Measurements from ENCODE around the gene C18orf32. TPM values are rescaled to one million over a fixed set of nuclear protein-coding genes. Genes with fewer than 3 reads are reported as not detected.
"Not testable (repeated sequence)": the region's sequence is repeated elsewhere in the genome, so short reads cannot be mapped to it uniquely, and the experiment has no call there.

C18orf32 gene
- total RNA-seq, 4 donors from 2014 or later: 16.5 to 37.1 (median 31.3) TPM

DNA sequence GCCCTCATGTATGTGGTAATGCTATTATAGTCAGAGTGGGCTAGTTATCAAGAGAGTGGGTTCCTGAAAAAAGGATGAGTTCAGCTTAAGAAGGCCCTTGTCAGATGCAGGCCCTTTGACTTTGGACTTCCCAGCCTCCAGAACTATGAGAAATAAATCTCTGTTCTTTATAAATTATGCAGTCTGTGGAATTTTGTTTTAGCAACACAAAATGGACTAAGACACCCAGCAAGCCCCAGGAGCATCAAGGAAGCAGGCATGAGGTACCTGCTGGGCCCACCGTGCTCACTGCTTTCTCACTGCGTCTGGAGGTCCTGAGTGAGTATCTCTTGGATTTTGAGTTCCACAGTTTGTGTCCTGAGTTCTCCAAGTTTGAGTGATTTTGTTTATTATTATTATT is 38.9 kb upstream of the C18orf32 start:
- H3K4me3 ChIP-seq (ENCODE audit: low read depth, poor library complexity, severe bottlenecking): no peak overlapping the region
- no peak for TF ChIP-seq POLR2A (IDR thresholded peaks at IDR 0.05)
- TF ChIP-seq CTCF (IDR thresholded peaks at IDR 0.05): no peak
- intact Hi-C loops (cut with DNase I; ENCODE audit: low total_unique reads): no loop called here
- no peak for DNase-seq (ENCODE audit: low spot score in 2 of 2)
- 95 to 98% methylated on average over 2 of the region's 2 CpGs for WGBS, 2 donors

- WGBS, 2 donors: 95 to 100% methylated on average over 2 of the region's 2 CpGs
- intact Hi-C loops (cut with DNase I; ENCODE audit: low total_unique reads): no loop called here
- DNase-seq (ENCODE audit: low spot score in 2 of 2): no peak
- no peak for TF ChIP-seq POLR2A (IDR thresholded peaks at IDR 0.05)
- H3K4me3 ChIP-seq (ENCODE audit: low read depth, poor library complexity, severe bottlenecking): no peak overlapping the region
Observed at GRCh38 chr18:49524951-49525350, 37.9 kb upstream of the C18orf32 start.

DNA sequence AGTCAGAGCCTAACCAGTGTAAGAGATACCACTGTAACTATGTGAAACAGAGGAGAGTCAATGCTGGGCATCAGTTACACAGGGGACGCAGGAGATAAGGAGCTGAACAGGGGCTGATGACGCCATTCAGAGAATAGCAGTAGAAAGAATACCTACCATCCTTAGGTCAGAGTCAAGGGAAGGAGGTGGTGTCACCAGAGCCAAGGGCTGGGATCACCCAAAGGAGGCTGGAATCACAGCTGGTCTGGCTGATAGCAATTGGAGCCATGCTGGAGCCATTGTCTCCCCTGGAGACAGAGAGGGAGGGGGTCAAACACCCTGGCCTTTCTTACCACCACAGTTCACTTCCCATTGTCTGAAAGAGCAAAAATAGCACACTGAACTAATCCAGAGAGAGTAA is 37.3 kb upstream of the C18orf32 start:
- intact Hi-C loops (cut with DNase I; ENCODE audit: low total_unique reads): no loop called here
- H3K4me3 ChIP-seq (ENCODE audit: low read depth, poor library complexity, severe bottlenecking): no peak overlapping the region
- DNase-seq (ENCODE audit: low spot score in 2 of 2): no peak
- no peak for TF ChIP-seq POLR2A (IDR thresholded peaks at IDR 0.05)
- no peak for TF ChIP-seq CTCF (IDR thresholded peaks at IDR 0.05)
- 85 to 92% methylated on average over 2 of the region's 2 CpGs for WGBS, 2 donors

GRCh38 chr18:49523580-49524093 is 36.6 kb upstream of the C18orf32 start:
- intact Hi-C loops (cut with DNase I; ENCODE audit: low total_unique reads); H3K4me3 ChIP-seq (ENCODE audit: low read depth, poor library complexity, severe bottlenecking); DNase-seq (ENCODE audit: low spot score in 2 of 2): not testable (repeated sequence)
- 90 to 95% methylated on average over 7 of the region's 7 CpGs for WGBS, 2 donors

DNA sequence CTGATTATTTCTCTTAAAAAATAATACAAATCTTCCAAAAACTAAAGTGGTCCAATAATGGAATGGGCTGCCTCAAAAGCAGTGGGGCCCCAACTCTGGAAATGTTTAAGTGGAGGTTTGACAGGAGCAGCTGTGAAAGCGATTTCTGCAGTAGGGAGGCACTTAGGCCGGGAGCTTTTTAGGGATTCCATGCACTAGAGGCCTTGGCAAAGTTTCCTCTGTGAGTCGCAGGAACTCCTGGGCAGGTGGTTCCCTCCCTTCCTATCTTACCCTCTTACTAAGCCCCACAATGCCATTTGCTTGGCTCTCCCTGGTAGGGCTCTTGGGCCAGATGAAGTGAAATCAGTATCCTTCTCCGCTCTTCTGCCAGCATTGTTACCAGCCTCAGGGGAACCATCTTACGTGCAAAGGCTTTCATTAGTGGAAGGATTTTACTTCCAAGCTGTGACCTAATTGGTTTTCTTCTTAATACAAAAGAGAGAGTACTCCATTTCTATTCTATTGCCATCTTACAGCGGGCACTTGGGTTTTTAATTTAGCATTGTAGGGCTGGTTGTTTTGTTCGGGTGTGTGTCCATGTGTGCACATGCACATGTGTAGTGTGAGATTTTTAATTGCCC is 34.3 kb upstream of the C18orf32 start:
- intact Hi-C loops (cut with DNase I; ENCODE audit: low total_unique reads): no loop called here
- no peak for DNase-seq (ENCODE audit: low spot score in 2 of 2)
- TF ChIP-seq CTCF (IDR thresholded peaks at IDR 0.05): no peak
- no peak for TF ChIP-seq POLR2A (IDR thresholded peaks at IDR 0.05)
- no peak overlapping the region for H3K4me3 ChIP-seq (ENCODE audit: low read depth, poor library complexity, severe bottlenecking)
- WGBS, 2 donors: 72% methylated on average over 7 of the region's 7 CpGs

DNA sequence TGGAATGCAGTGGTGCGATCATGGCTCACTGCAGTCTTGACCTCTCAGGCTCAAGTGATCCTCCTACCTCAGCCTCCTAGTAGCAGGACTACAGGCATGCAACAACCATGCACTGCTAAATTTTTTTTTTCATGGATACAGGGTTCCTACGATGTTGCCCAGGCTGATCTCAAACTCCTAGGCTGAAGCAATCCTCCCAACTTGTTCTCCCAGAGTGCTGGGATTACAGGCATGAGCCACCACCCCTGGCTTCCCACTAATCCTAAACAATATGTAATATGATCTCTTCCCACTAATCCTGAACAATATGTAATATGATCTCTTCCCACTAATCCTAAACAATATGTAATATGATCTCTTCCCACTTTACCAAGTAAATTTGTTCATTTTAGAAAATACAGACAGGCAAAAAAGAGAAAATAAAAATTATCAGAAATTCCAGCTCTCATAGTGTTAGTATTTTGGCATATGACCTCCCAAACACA is 33.7 kb upstream of the C18orf32 start:
- WGBS, 2 donors: 63 to 74% methylated on average over 2 of the region's 2 CpGs

More for the DNA sequence above, 33.7 kb upstream of the C18orf32 start:
- no peak for TF ChIP-seq POLR2A (IDR thresholded peaks at IDR 0.05)
- no peak for TF ChIP-seq CTCF (IDR thresholded peaks at IDR 0.05)
- no peak overlapping the region for H3K4me3 ChIP-seq (ENCODE audit: low read depth, poor library complexity, severe bottlenecking)
- DNase-seq (ENCODE audit: low spot score in 2 of 2): no peak
- intact Hi-C loops (cut with DNase I; ENCODE audit: low total_unique reads): no loop called here
